T-cell (primary cell): ENCODE data around the gene CASTOR1. TPM values are rescaled to one million over a fixed set of nuclear protein-coding genes. Genes with fewer than 3 reads are reported as not detected.
A peak's percentile ranks its signal among the peaks of the same experiment; 100 is the strongest.

Experiments used
- ATAC-seq, 4 experiments: fragments of 200-7000 bp in 3 of 4; fragments of 150-1000 bp in 1 of 4; cut with Tn5 transposase; replicated peaks in 1 of 4; 1 replicate in 3 of 4; 2 replicates in 1 of 4; pipeline ENCODE4 v1.10.0; 2021; ENCODE audit warnings: moderate library complexity in 3 of 4, mild to moderate bottlenecking in 2 of 4, moderate number of reproducible peaks in 1 of 4
- CTCF ChIA-PET, 2 donors: fragments of 300-600 bp; sonication (Branson Sonifier 250); formaldehyde crosslinking; loops; one replicate each; lab custom pipeline; 2022; ENCODE audit warnings: antibody characterized with exemption in 2 of 2; lab: Charles Lee
- POLR2A ChIA-PET, 2 donors: fragments of 300-600 bp; sonication (Branson Sonifier 250); formaldehyde crosslinking; loops; one replicate each; lab custom pipeline; 2022; ENCODE audit warnings: antibody characterized with exemption in 2 of 2; lab: Charles Lee
- DNase-seq, 35 experiments: peaks; one replicate each; pipeline versions ENCODE4 v3.0.0 to v3.0.0-alpha.2; 2013 to 2023
- H3K27ac ChIP-seq: one replicate; pipeline ENCODE4 v1.5.1; 2013; ENCODE audit warnings: low read length
- H3K27me3 ChIP-seq, 2 experiments: replicated peaks in 1 of 2; 1 replicate in 1 of 2; 2 replicates in 1 of 2; pipeline versions ENCODE4 v1.6.1 to v1.7.0; 2013; ENCODE audit warnings: low read length in 1 of 2, mixed read lengths in 1 of 2; ENCODE audit not compliant: control insufficient read depth in 2 of 2, insufficient read depth in 2 of 2; ENCODE audit errors: extremely low read depth in 1 of 2
- H3K36me3 ChIP-seq, 2 donors: 1 replicate in 1 of 2; 2 replicates in 1 of 2; pipeline versions ENCODE4 v1.6.1 to v1.7.0; 2013; ENCODE audit warnings: low read length in 1 of 2; ENCODE audit not compliant: control insufficient read depth in 2 of 2, insufficient read depth in 1 of 2; ENCODE audit errors: extremely low read depth in 1 of 2
- H3K4me1 ChIP-seq, 2 experiments: 1 replicate in 1 of 2; 2 replicates in 1 of 2; pipeline versions ENCODE4 v1.6.1 to v1.7.0; 2013; ENCODE audit warnings: low read length in 2 of 2, mixed read lengths in 1 of 2; ENCODE audit not compliant: insufficient read depth in 2 of 2, control insufficient read depth in 1 of 2; ENCODE audit errors: extremely low read depth in 1 of 2
- H3K4me3 ChIP-seq, 2 donors: 1 replicate in 1 of 2; 2 replicates in 1 of 2; pipeline versions ENCODE4 v1.5.1 to v1.7.0; 2013; ENCODE audit warnings: mild to moderate bottlenecking in 2 of 2, low read length in 1 of 2, moderate library complexity in 1 of 2; ENCODE audit not compliant: control insufficient read depth in 1 of 2; ENCODE audit errors: extremely low read depth in 1 of 2
- H3K9me3 ChIP-seq: 2 replicates; pipeline ENCODE4 v1.7.0; 2013
- H3K27ac Mint-ChIP-seq, 2 donors: one replicate each; pipeline ENCODE4 v1.8.0; 2020 to 2021; ENCODE audit warnings: mild to moderate bottlenecking in 2 of 2, mixed read lengths in 2 of 2
- H3K27me3 Mint-ChIP-seq, 2 donors: one replicate each; pipeline ENCODE4 v1.8.0; 2021 to 2022; ENCODE audit warnings: mixed read lengths in 2 of 2
- H3K36me3 Mint-ChIP-seq: one replicate; pipeline ENCODE4 v1.8.0; 2021; ENCODE audit warnings: mixed read lengths
- H3K4me1 Mint-ChIP-seq, 3 donors: one replicate each; pipeline ENCODE4 v1.8.0; 2020 to 2022; ENCODE audit warnings: mixed read lengths in 3 of 3, mild to moderate bottlenecking in 1 of 3
- H3K4me3 Mint-ChIP-seq, 3 donors: one replicate each; pipeline ENCODE4 v1.8.0; 2020 to 2022; ENCODE audit warnings: mild to moderate bottlenecking in 3 of 3, mixed read lengths in 3 of 3, moderate library complexity in 3 of 3
- H3K9me3 Mint-ChIP-seq, 3 donors: one replicate each; pipeline ENCODE4 v1.8.0; 2020 to 2022; ENCODE audit warnings: mixed read lengths in 3 of 3
- WGBS: methylation state at CpG from one replicate; pipeline ENCODE4 v1.1.5; 2013; ENCODE audit warnings: missing lambda C conversion rate; ENCODE audit not compliant: insufficient coverage; 5-methylcytosine and 5-hydroxymethylcytosine counted together
- total RNA-seq, 35 experiments: library from RNA in 6 of 35; stranded (reverse) in 6 of 35; fragments of 120-200 nt in 1 of 35; gene quantifications; one replicate each; pipeline versions ENCODE4 v1.2.1 to v1.2.4 and lab custom pipeline; 2013 to 2026

The CASTOR1 gene
- total RNA-seq, 5 donors from 2014 or later (not counting 1 experiment from before 2014, with no cell fraction given), result 12.8 to 21.9 (median 16.1) TPM

GRCh38 chr22:30305519-30305905 is 16.2 kb upstream of the CASTOR1 start:
- H3K27me3 Mint-ChIP-seq, result no peaks in the 10 kb centered on the region
- Histone ChIP-seq H3K27ac (peak overlapping the region; percentile 86), H3K4me1 (peaks cover 90 to 97% of the 10 kb centered on the region in 2 experiments), H3K36me3 (peaks cover 6 to 32% of the 10 kb centered on the region in 2 donors), H3K4me3 (peak overlapping the region; percentile 38 to 66), H3K9me3 (no peaks in the 10 kb centered on the region), H3K27me3 (no peaks in the 10 kb centered on the region)
- peak overlapping the region; percentile 73 to 77 (median 75) for H3K4me3 Mint-ChIP-seq
- H3K9me3 Mint-ChIP-seq, result no peaks in the 10 kb centered on the region
- H3K27ac Mint-ChIP-seq, result peak overlapping the region; percentile 98 to 99
- peaks cover 28% of the 10 kb centered on the region for H3K36me3 Mint-ChIP-seq
- ATAC-seq (peak; percentile 62 to 74 (median 68)), DNase-seq (peak; percentile 29 to 75 (median 47))
- ChIA-PET CTCF (no interaction called here), POLR2A (interaction anchor here in 1 of 2 donors (0.6 kb wide), 1 partner anchor 17 kb away, joined by 3 read pairs; no protein-coding TSS in a partner anchor)
- 0% methylated on average over 4 of the region's 4 CpGs for WGBS
- peaks cover 99% of the 10 kb centered on the region in 3 donors for H3K4me1 Mint-ChIP-seq

- peak overlapping the region; percentile 28 to 38 for H3K4me3 ChIP-seq
- no peaks in the 10 kb centered on the region for H3K27me3 Mint-ChIP-seq
- ChIA-PET POLR2A (interaction anchor here in 1 of 2 donors (0.6 kb wide), 1 partner anchor 11 kb away, joined by 3 read pairs; no protein-coding TSS in a partner anchor), CTCF (interaction anchor here in 1 of 2 donors (0.6 kb wide), 1 partner anchor 55 kb away, joined by 3 read pairs; no protein-coding TSS in a partner anchor)
- peaks cover 28% of the 10 kb centered on the region for H3K36me3 Mint-ChIP-seq
- H3K4me1 Mint-ChIP-seq, result peaks cover 91 to 99% (median 99%) of the 10 kb centered on the region in 3 donors
- peak overlapping the region; percentile 73 to 77 (median 75) for H3K4me3 Mint-ChIP-seq
- no peaks in the 10 kb centered on the region for H3K27me3 ChIP-seq
- peaks cover 87 to 95% of the 10 kb centered on the region in 2 experiments for H3K4me1 ChIP-seq
- DNase-seq (no peak), ATAC-seq (no peak)
- no peaks in the 10 kb centered on the region for H3K9me3 Mint-ChIP-seq
- no peaks in the 10 kb centered on the region for H3K9me3 ChIP-seq
- peak overlapping the region; percentile 86 for H3K27ac ChIP-seq
- WGBS, result 65% methylated on average over 7 of the region's 7 CpGs
- H3K36me3 ChIP-seq, result peaks cover 10 to 39% of the 10 kb centered on the region in 2 donors
- H3K27ac Mint-ChIP-seq, result peak overlapping the region; percentile 98 to 99
Observed at GRCh38 chr22:30304495-30305244, 15.4 kb upstream of the CASTOR1 start.

GRCh38 chr22:30302810-30303138 is 13.5 kb upstream of the CASTOR1 start:
- Mint-ChIP-seq H3K27ac (peak overlapping the region; percentile 98 to 99), H3K4me1 (peaks cover 88 to 98% (median 97%) of the 10 kb centered on the region in 3 donors), H3K27me3 (no peaks in the 10 kb centered on the region), H3K36me3 (peaks cover 43% of the 10 kb centered on the region), H3K9me3 (no peaks in the 10 kb centered on the region), H3K4me3 (peak overlapping the region; percentile 10 to 73 (median 49))
- no peaks in the 10 kb centered on the region for H3K27me3 ChIP-seq
- peak overlapping the region; percentile 86 for H3K27ac ChIP-seq
- H3K36me3 ChIP-seq, result peaks cover 10 to 56% of the 10 kb centered on the region in 2 donors
- H3K9me3 ChIP-seq, result no peaks in the 10 kb centered on the region
- ATAC-seq (no peak), DNase-seq (no peak)
- H3K4me3 ChIP-seq, result no peak overlapping the region
- H3K4me1 ChIP-seq, result peaks cover 82 to 95% of the 10 kb centered on the region in 2 experiments
- WGBS, result 20% methylated on average over 2 of the region's 5 CpGs
- CTCF ChIA-PET, result interaction anchor here (1.0 to 1.8 kb wide), 4 partner anchors 14 to 88 kb away, joined by 3 to 7 read pairs (median 4); partner anchors contain the start of genes CASTOR1 (in 2 of the 2) and TBC1D10A (in 1 of the 2)
- POLR2A ChIA-PET, result interaction anchor here in 1 of 2 donors (0.5 to 1.6 kb wide), 3 partner anchors 12 to 371 kb away, joined by 3 to 5 read pairs (median 4); partner anchors contain the start of gene TBC1D10A

- Mint-ChIP-seq H3K4me3 (peak overlapping the region; percentile 10 to 73 (median 49)), H3K27ac (peak overlapping the region; percentile 98 to 99), H3K36me3 (peaks cover 45% of the 10 kb centered on the region), H3K4me1 (peaks cover 88 to 99% (median 98%) of the 10 kb centered on the region in 3 donors), H3K9me3 (no peaks in the 10 kb centered on the region), H3K27me3 (no peaks in the 10 kb centered on the region)
- Histone ChIP-seq H3K27ac (peak overlapping the region; percentile 86), H3K4me3 (peak overlapping the region in 1 of 2 donors; percentile 19), H3K27me3 (no peaks in the 10 kb centered on the region), H3K4me1 (peaks cover 82 to 95% of the 10 kb centered on the region in 2 experiments), H3K36me3 (peaks cover 10 to 62% of the 10 kb centered on the region in 2 donors), H3K9me3 (no peaks in the 10 kb centered on the region)
- no peak for ATAC-seq
- ChIA-PET CTCF (interaction anchor here (1.0 to 1.8 kb wide), 5 partner anchors 13 to 617 kb away, joined by 3 to 7 read pairs (median 4); partner anchors contain the start of genes CASTOR1 (in 2 of the 2) and TBC1D10A (in 1 of the 2)), POLR2A (interaction anchor here in 1 of 2 donors (0.5 kb wide), 1 partner anchor 371 kb away, joined by 5 read pairs; no protein-coding TSS in a partner anchor)
- DNase-seq, result peak in 1 of 35 experiments; percentile 24
- WGBS, result 10% methylated on average over 6 of the region's 9 CpGs
Observed at GRCh38 chr22:30301995-30302809, 12.9 kb upstream of the CASTOR1 start.

GRCh38 chr22:30299322-30299721 is 10.0 kb upstream of the CASTOR1 start:
- peaks cover 53% of the 10 kb centered on the region for H3K36me3 Mint-ChIP-seq
- 97% methylated on average over 11 of the region's 13 CpGs for WGBS
- peak overlapping the region in 1 of 3 donors; percentile 70 for H3K4me3 Mint-ChIP-seq
- H3K36me3 ChIP-seq, result peaks cover 16 to 82% of the 10 kb centered on the region in 2 donors
- ChIA-PET POLR2A (no interaction called here), CTCF (no interaction called here)
- no peaks in the 10 kb centered on the region for H3K9me3 ChIP-seq
- no peak overlapping the region for H3K4me3 ChIP-seq
- H3K27ac ChIP-seq, result peak overlapping the region; percentile 71
- ATAC-seq, result no peak
- peaks cover 67 to 96% of the 10 kb centered on the region in 2 experiments for H3K4me1 ChIP-seq
- H3K27ac Mint-ChIP-seq, result peak overlapping the region; percentile 94 to 99
- no peaks in the 10 kb centered on the region for H3K27me3 Mint-ChIP-seq
- H3K4me1 Mint-ChIP-seq, result peaks cover 86 to 93% (median 91%) of the 10 kb centered on the region in 3 donors
- no peaks in the 10 kb centered on the region for H3K9me3 Mint-ChIP-seq
- no peaks in the 10 kb centered on the region for H3K27me3 ChIP-seq
- DNase-seq, result no peak
